BE2C (cell line): ENCODE results near the gene RPS6KA2. TPM values are rescaled to one million over a fixed set of nuclear protein-coding genes. Genes with fewer than 3 reads are reported as not detected.

Experiments
- DNase-seq: peaks from one replicate; pipeline ENCODE4 v3.0.0-alpha.2; 2020
- H3K27me3 ChIP-seq: fragments of 250-450 bp; sonication (Bioruptor Pico); 2 replicates; pipeline ENCODE4 v1.5.1; 2020; ENCODE audit warnings: mild to moderate bottlenecking
- H3K36me3 ChIP-seq: fragments of 250-450 bp; sonication (Bioruptor Pico); 2 replicates; pipeline ENCODE4 v1.5.1; 2020; ENCODE audit warnings: mild to moderate bottlenecking
- H3K4me1 ChIP-seq: fragments of 250-450 bp; sonication (Bioruptor Pico); 2 replicates; pipeline ENCODE4 v1.5.1; 2020
- H3K4me3 ChIP-seq: 2 replicates; pipeline ENCODE4 v1.5.1; 2011; ENCODE audit warnings: low read depth, low read length
- H3K9me3 ChIP-seq: fragments of 250-450 bp; sonication (Bioruptor Pico); 2 replicates; pipeline ENCODE4 v1.5.1; 2020
- CTCF ChIP-seq: IDR thresholded peaks from 2 replicates; pipeline ENCODE4 v1.5.1; 2012; ENCODE audit warnings: mild to moderate bottlenecking, low read depth, low read length
- polyA plus RNA-seq: library from polyadenylated mRNA; unstranded; fragments of >200 nt; gene quantifications from one replicate; pipeline ENCODE4 v1.2.1, GENCODE V29; 2012; ENCODE audit warnings: low read depth, missing spikeins; ENCODE audit not compliant: insufficient read length, insufficient read depth

Gene RPS6KA2
- 27.7 TPM for polyA plus RNA-seq

GRCh38 chr6:166627033-166627874 is at the start of gene RPS6KA2:
Gene RPS6KA2, minus strand, starts transcription at chr6:166627251. Its CDS starts 232 bp downstream, at chr6:166627019.
- H3K27me3 ChIP-seq: no peaks in the 10 kb centered on the region
- peaks cover 4% of the 10 kb centered on the region for H3K4me1 ChIP-seq
- no peak for TF ChIP-seq CTCF
- peak within 1 kb of the TSS; percentile 86 for H3K4me3 ChIP-seq
- no peaks in the 10 kb centered on the region for H3K9me3 ChIP-seq
- DNase-seq: peak; percentile 100
- no peaks in the 10 kb centered on the region for H3K36me3 ChIP-seq

GRCh38 chr6:166676270-166676860 is 49.3 kb upstream of the RPS6KA2 start:
- H3K4me1 ChIP-seq: peaks cover 22% of the 10 kb centered on the region
- DNase-seq: no peak
- H3K9me3 ChIP-seq: no peaks in the 10 kb centered on the region
- no peaks in the 10 kb centered on the region for H3K36me3 ChIP-seq
- TF ChIP-seq CTCF: no peak
- H3K27me3 ChIP-seq: no peaks in the 10 kb centered on the region
- H3K4me3 ChIP-seq: no peak overlapping the region

- Histone ChIP-seq H3K27me3 (no peaks in the 10 kb centered on the region), H3K4me1 (peaks cover 22% of the 10 kb centered on the region), H3K9me3 (no peaks in the 10 kb centered on the region), H3K36me3 (no peaks in the 10 kb centered on the region), H3K4me3 (no peak overlapping the region)
- no peak for TF ChIP-seq CTCF
- DNase-seq: no peak
Observed at GRCh38 chr6:166675736-166676135, 48.7 kb upstream of the RPS6KA2 start.

GRCh38 chr6:166673309-166673708 is 46.3 kb upstream of the RPS6KA2 start:
- Histone ChIP-seq H3K36me3 (no peaks in the 10 kb centered on the region), H3K9me3 (0 out of 2 replicates have a peak, but pooled peaks cover 2% of the 10 kb centered on the region), H3K27me3 (no peaks in the 10 kb centered on the region), H3K4me3 (no peak overlapping the region), H3K4me1 (peaks cover 22% of the 10 kb centered on the region)
- no peak for TF ChIP-seq CTCF
- DNase-seq: peak; percentile 86

GRCh38 chr6:166672624-166673206 is 45.7 kb upstream of the RPS6KA2 start:
- no peak for TF ChIP-seq CTCF
- H3K4me3 ChIP-seq: no peak overlapping the region
- H3K36me3 ChIP-seq: no peaks in the 10 kb centered on the region
- DNase-seq: no peak
- H3K9me3 ChIP-seq: 0 out of 2 replicates have a peak, but pooled peaks cover 2% of the 10 kb centered on the region
- H3K4me1 ChIP-seq: peaks cover 22% of the 10 kb centered on the region
- H3K27me3 ChIP-seq: no peaks in the 10 kb centered on the region
